KG1 (cell line): Measurements from ENCODE around the gene AOPEP.

Experiments used
- DNase-seq: peaks from one replicate; lab custom pipeline; 2025; lab: John Stamatoyannopoulos, UW

Gene AOPEP

GRCh38 chr9:95062596-95063065 is 336.1 kb downstream of the AOPEP start:
- DNase-seq, result no peak

GRCh38 chr9:95063300-95063699 is 336.8 kb downstream of the AOPEP start:
- no peak for DNase-seq

GRCh38 chr9:95065224-95065623 is 338.7 kb downstream of the AOPEP start:
- DNase-seq, result no peak

GRCh38 chr9:95067057-95067456 is 340.6 kb downstream of the AOPEP start:
- no peak for DNase-seq

GRCh38 chr9:95067897-95068296 is 341.4 kb downstream of the AOPEP start:
- no peak for DNase-seq

- DNase-seq, result no peak
Observed at GRCh38 chr9:95070549-95071021, 344.1 kb downstream of the AOPEP start.

- no peak for DNase-seq
Observed at GRCh38 chr9:95071450-95071849, 345.0 kb downstream of the AOPEP start.

- DNase-seq, result no peak
Observed at GRCh38 chr9:95071925-95072324, 345.4 kb downstream of the AOPEP start.

GRCh38 chr9:95073042-95073607 is 346.6 kb downstream of the AOPEP start:
- DNase-seq, result no peak

- no peak for DNase-seq
Observed at GRCh38 chr9:95073918-95074317, 347.4 kb downstream of the AOPEP start.

GRCh38 chr9:95074632-95075031 is 348.1 kb downstream of the AOPEP start:
- DNase-seq, result no peak

GRCh38 chr9:95075700-95076099 is 349.2 kb downstream of the AOPEP start:
- no peak for DNase-seq

GRCh38 chr9:95076696-95077052 is 350.2 kb downstream of the AOPEP start:
- no peak for DNase-seq

- DNase-seq, result no peak
Observed at GRCh38 chr9:95077053-95077765, 350.7 kb downstream of the AOPEP start.

- DNase-seq, result no peak
Observed at GRCh38 chr9:95077766-95078370, 351.4 kb downstream of the AOPEP start.

- DNase-seq, result no peak
Observed at GRCh38 chr9:95078511-95078910, 352.0 kb downstream of the AOPEP start.

GRCh38 chr9:95078939-95079338 is 352.4 kb downstream of the AOPEP start:
- no peak for DNase-seq

- no peak for DNase-seq
Observed at GRCh38 chr9:95079461-95079860, 353.0 kb downstream of the AOPEP start.

- no peak for DNase-seq
Observed at GRCh38 chr9:95080961-95081647, 354.6 kb downstream of the AOPEP start.

- DNase-seq, result no peak
Observed at GRCh38 chr9:95081998-95082397, 355.5 kb downstream of the AOPEP start.

GRCh38 chr9:95082401-95083084 is 356.0 kb downstream of the AOPEP start:
- no peak for DNase-seq

- DNase-seq, result no peak
Observed at GRCh38 chr9:95083086-95083768, 356.7 kb downstream of the AOPEP start.
